Vagina (tissue), 2 donors: ENCODE measurements around the gene AATK.

Experiments used
- POLR2AphosphoS5 ChIP-seq, 2 donors: sonication (generic); formaldehyde crosslinking; IDR thresholded peaks; one replicate each; pipeline ENCODE4 v1.9.0; 2017; ENCODE audit warnings: antibody characterized with exemption in 2 of 2, mild to moderate bottlenecking in 2 of 2, low read depth in 1 of 2; ENCODE audit not compliant: insufficient read depth in 1 of 2
- TF ChIP-seq, protein P1 (sequence below), 3 experiments: fragments of 450-650 bp in 2 of 3; fragments of 200-600 bp in 1 of 3; sonication (generic) in 1 of 3; IDR thresholded peaks; one replicate each; pipeline ENCODE4 v1.5.1; 2017 to 2019; ENCODE audit warnings: antibody characterized with exemption in 3 of 3, mild to moderate bottlenecking in 2 of 3, moderate library complexity in 2 of 3

DNA sequence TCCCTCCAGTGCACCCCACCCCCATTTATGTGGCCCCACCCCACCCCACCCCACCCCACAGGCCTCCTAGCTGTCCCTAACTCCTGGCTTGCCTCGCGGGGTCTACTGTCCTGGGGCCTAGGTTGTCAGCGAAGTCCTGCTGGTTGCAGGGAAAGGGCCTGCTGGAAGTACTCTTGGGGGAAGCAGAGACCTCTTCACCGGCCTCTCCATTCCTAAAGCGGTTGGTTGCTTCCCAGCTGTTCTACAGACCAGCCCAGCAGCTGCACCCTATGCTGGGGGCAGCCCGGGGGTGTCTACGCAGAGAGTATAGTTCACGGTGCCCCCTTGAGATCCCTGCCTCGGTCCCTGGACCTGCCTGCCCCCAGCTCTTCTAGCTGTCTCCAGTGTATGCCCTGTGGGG, 74.9 kb downstream of the AATK start:
- TF ChIP-seq, protein P1, sequence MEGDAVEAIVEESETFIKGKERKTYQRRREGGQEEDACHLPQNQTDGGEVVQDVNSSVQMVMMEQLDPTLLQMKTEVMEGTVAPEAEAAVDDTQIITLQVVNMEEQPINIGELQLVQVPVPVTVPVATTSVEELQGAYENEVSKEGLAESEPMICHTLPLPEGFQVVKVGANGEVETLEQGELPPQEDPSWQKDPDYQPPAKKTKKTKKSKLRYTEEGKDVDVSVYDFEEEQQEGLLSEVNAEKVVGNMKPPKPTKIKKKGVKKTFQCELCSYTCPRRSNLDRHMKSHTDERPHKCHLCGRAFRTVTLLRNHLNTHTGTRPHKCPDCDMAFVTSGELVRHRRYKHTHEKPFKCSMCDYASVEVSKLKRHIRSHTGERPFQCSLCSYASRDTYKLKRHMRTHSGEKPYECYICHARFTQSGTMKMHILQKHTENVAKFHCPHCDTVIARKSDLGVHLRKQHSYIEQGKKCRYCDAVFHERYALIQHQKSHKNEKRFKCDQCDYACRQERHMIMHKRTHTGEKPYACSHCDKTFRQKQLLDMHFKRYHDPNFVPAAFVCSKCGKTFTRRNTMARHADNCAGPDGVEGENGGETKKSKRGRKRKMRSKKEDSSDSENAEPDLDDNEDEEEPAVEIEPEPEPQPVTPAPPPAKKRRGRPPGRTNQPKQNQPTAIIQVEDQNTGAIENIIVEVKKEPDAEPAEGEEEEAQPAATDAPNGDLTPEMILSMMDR (IDR thresholded peaks at IDR 0.05), result no peak
- no peak for TF ChIP-seq POLR2AphosphoS5 (IDR thresholded peaks at IDR 0.05; ENCODE audit: insufficient read depth in 1 of 2, low read depth in 1 of 2)
